Sigmoid colon (tissue), 3 donors: Measurements from ENCODE around the gene LHX6.

Experiments
- CTCF ChIP-seq, 4 experiments: fragments of 450-650 bp in 3 of 4; fragments of 200-600 bp in 1 of 4; IDR thresholded peaks; one replicate each; pipeline ENCODE4 v1.5.1; 2016 to 2019; ENCODE audit warnings: antibody characterized with exemption in 4 of 4, mild to moderate bottlenecking in 3 of 4, moderate library complexity in 2 of 4
- POLR2A ChIP-seq, 2 donors: fragments of 450-650 bp; IDR thresholded peaks; one replicate each; pipeline ENCODE4 v1.6.1; 2016; ENCODE audit warnings: antibody characterized with exemption in 2 of 2, mild to moderate bottlenecking in 2 of 2, moderate library complexity in 2 of 2

- TF ChIP-seq CTCF (IDR thresholded peaks at IDR 0.05), result no peak
- no peak for TF ChIP-seq POLR2A (IDR thresholded peaks at IDR 0.05)
Measured at GRCh38 chr9:122216138-122216797, 12.5 kb downstream of the LHX6 start.
